NCI-H2107 treated with DMSO at 0.1 percent for 48 hours (cell line): ENCODE measurements around the gene AHCYL2.
"Not testable (repeated sequence)": the region's sequence is repeated elsewhere in the genome, so short reads cannot be mapped to it uniquely, and the experiment has no call there.

Experiments used
- DNase-seq: peaks from one replicate; lab custom pipeline; 2025; ENCODE audit not compliant: unreplicated experiment; lab: John Stamatoyannopoulos, UW

Gene AHCYL2

GRCh38 chr7:129376778-129377700 is 152.2 kb downstream of the AHCYL2 start:
- DNase-seq, result no peak

- no peak for DNase-seq
Measured at GRCh38 chr7:129381710-129382484, 157.1 kb downstream of the AHCYL2 start.

GRCh38 chr7:129383542-129384132 is 158.8 kb downstream of the AHCYL2 start:
- DNase-seq, result no peak

- no peak for DNase-seq
Measured at GRCh38 chr7:129385116-129385515, 160.3 kb downstream of the AHCYL2 start.

GRCh38 chr7:129385598-129385997 is 160.8 kb downstream of the AHCYL2 start:
- no peak for DNase-seq

- DNase-seq, result no peak
Measured at GRCh38 chr7:129386506-129386905, 161.7 kb downstream of the AHCYL2 start.

GRCh38 chr7:129387537-129387936 is 162.7 kb downstream of the AHCYL2 start:
- no peak for DNase-seq

- no peak for DNase-seq
Measured at GRCh38 chr7:129388333-129389098, 163.7 kb downstream of the AHCYL2 start.

- no peak for DNase-seq
Measured at GRCh38 chr7:129389829-129390228, 165.0 kb downstream of the AHCYL2 start.

- no peak for DNase-seq
Measured at GRCh38 chr7:129390314-129390713, 165.5 kb downstream of the AHCYL2 start.

GRCh38 chr7:129391546-129392171 is 166.8 kb downstream of the AHCYL2 start:
- no peak for DNase-seq

- DNase-seq, result no peak
Measured at GRCh38 chr7:129393255-129393654, 168.4 kb downstream of the AHCYL2 start.

- DNase-seq, result no peak
Measured at GRCh38 chr7:129394101-129394500, 169.3 kb downstream of the AHCYL2 start.

GRCh38 chr7:129394982-129395914 is 170.4 kb downstream of the AHCYL2 start:
- no peak for DNase-seq

GRCh38 chr7:129401228-129401966 is 176.6 kb downstream of the AHCYL2 start:
- no peak for DNase-seq

- no peak for DNase-seq
Measured at GRCh38 chr7:129401967-129402860, 177.4 kb downstream of the AHCYL2 start.

GRCh38 chr7:129405527-129405926 is 180.7 kb downstream of the AHCYL2 start:
- no peak for DNase-seq

- not testable (repeated sequence) for DNase-seq
Measured at GRCh38 chr7:129410238-129410637, 185.4 kb downstream of the AHCYL2 start.
